GM12878 (cell line): Measurements from ENCODE around the gene TMEM252. TPM values are rescaled to one million over a fixed set of nuclear protein-coding genes. Genes with fewer than 3 reads are reported as not detected.

Experiments used
- ATAC-seq: fragments of 200-7000 bp; cut with Tn5 transposase; 3 replicates; pipeline ENCODE4 v1.9.1; 2020; ENCODE audit warnings: mild to moderate bottlenecking, moderate library complexity
- BruUV-seq: library from RNA; stranded (reverse); fragments of 400-500 nt; replicated peaks from 2 replicates; lab custom pipeline; 2021; lab: Mats Ljungman, UMichigan
- CTCF ChIA-PET: fragments of 300-600 bp; sonication (Branson Sonifier 250); formaldehyde crosslinking; extraction: SDS; loops from one replicate; lab custom pipeline; 2021; ENCODE audit warnings: inconsistent platforms; lab: Yijun Ruan, JAX
- POLR2A ChIA-PET: fragments of 350-600 bp; formaldehyde crosslinking; extraction: SDS; loops from one replicate; lab custom pipeline; 2021; ENCODE audit warnings: inconsistent platforms; lab: Charles Lee
- RAD21 ChIA-PET: fragments of 300-600 bp; sonication (Branson Sonifier 250); formaldehyde crosslinking; loops from one replicate; lab custom pipeline; 2023; ENCODE audit warnings: antibody characterized with exemption; ENCODE audit not compliant: unreplicated experiment; lab: Charles Lee
- SMC1A ChIA-PET: fragments of 300-600 bp; sonication (Branson Sonifier 250); formaldehyde crosslinking; loops from one replicate; lab custom pipeline; 2023; ENCODE audit not compliant: unreplicated experiment, uncharacterized antibody; lab: Charles Lee
- DNase-seq: peaks from one replicate; pipeline ENCODE4 v3.0.0-alpha.2; 2011; ENCODE audit warnings: low read depth, low spot score
- FAIRE-seq: peaks from 3 replicates; lab custom pipeline; 2011; peaks lifted over from hg19 to GRCh38; lab: Jason Lieb, UNC
- H2AFZ ChIP-seq: 2 replicates; pipeline ENCODE4 v1.6.0; 2011; ENCODE audit warnings: low read depth, low read length, control low read depth; ENCODE audit not compliant: control insufficient read depth
- H3K27ac ChIP-seq: 2 replicates; pipeline ENCODE4 v1.5.1; 2011; ENCODE audit warnings: control low read depth; ENCODE audit not compliant: control insufficient read depth, insufficient read depth
- H3K27me3 ChIP-seq, 2 experiments: replicated peaks in 1 of 2; 2 replicates each; pipeline versions ENCODE4 v1.6.0 to v1.6.1; 2011; ENCODE audit warnings: low read length in 1 of 2; ENCODE audit not compliant: control insufficient read depth in 2 of 2, insufficient read depth in 2 of 2
- H3K36me3 ChIP-seq, 2 experiments: 2 replicates each; pipeline ENCODE4 v1.5.1; 2011; ENCODE audit warnings: low read length in 1 of 2; ENCODE audit not compliant: control insufficient read depth in 2 of 2, insufficient read depth in 2 of 2
- H3K4me1 ChIP-seq: 2 replicates; pipeline ENCODE4 v1.6.1; 2011; ENCODE audit warnings: mild to moderate bottlenecking, low read length, moderate library complexity, mixed read lengths; ENCODE audit not compliant: control insufficient read depth, insufficient read depth
- H3K4me2 ChIP-seq: 2 replicates; pipeline ENCODE4 v1.6.0; 2011; ENCODE audit warnings: control low read depth; ENCODE audit not compliant: control insufficient read depth, insufficient read depth
- H3K4me3 ChIP-seq: fragments of 200-600 bp; sonication (generic); 2 replicates; pipeline ENCODE4 v1.5.1; 2016
- H3K79me2 ChIP-seq: 2 replicates; pipeline ENCODE4 v1.6.0; 2011; ENCODE audit warnings: low read length; ENCODE audit not compliant: control insufficient read depth, insufficient read depth
- H3K9ac ChIP-seq: 2 replicates; pipeline ENCODE4 v1.8.0; 2011; ENCODE audit warnings: low read length, control low read depth, mixed read lengths; ENCODE audit not compliant: control insufficient read depth, insufficient read depth
- H3K9me3 ChIP-seq: replicated peaks from 3 replicates; pipeline ENCODE4 v1.5.1; 2011; ENCODE audit warnings: mild to moderate bottlenecking, low read length; ENCODE audit not compliant: control insufficient read depth, insufficient read depth
- H4K20me1 ChIP-seq: 2 replicates; pipeline ENCODE4 v1.6.0; 2011; ENCODE audit not compliant: control insufficient read depth, insufficient read depth
- NFYB ChIP-seq: IDR thresholded peaks from 2 replicates; pipeline ENCODE4 v1.6.1; 2011; ENCODE audit warnings: low read depth, mild to moderate bottlenecking, low read length, improper control_type of control experiment, moderate library complexity; ENCODE audit not compliant: insufficient read depth
- WGBS: methylation state at CpG from one replicate; pipeline ENCODE4 v1.1.6; 2016; ENCODE audit warnings: low lambda C conversion rate; ENCODE audit not compliant: insufficient replicate concordance, insufficient coverage; ENCODE audit errors: missing lambda C conversion rate; 5-methylcytosine and 5-hydroxymethylcytosine counted together
- in situ Hi-C: fragments of 300-500 bp; cut with MboI; formaldehyde crosslinking; loops from 9 replicates; pipeline ENCODE4 v1.14.3; 2018; ENCODE audit warnings: mixed read lengths
- intact Hi-C: fragments of 100-400 bp; cut with micrococcal nuclease; formaldehyde crosslinking; loops from one replicate; pipeline ENCODE4 v1.14.2; 2022; ENCODE audit not compliant: unreplicated experiment
- polyA plus RNA-seq, 11 experiments: library from polyadenylated mRNA; depleted of rRNA in 4 of 11; unstranded in 6 of 11; stranded (reverse) in 5 of 11; fragments of >200 nt; fragmentation: Nextera tagmentation in 4 of 11; fragmentation: Illumina TruSeq in 1 of 11; extraction: Ambion mirVana in 4 of 11; extraction: Trizol in 1 of 11; gene quantifications; 1 replicate in 1 of 11; 2 replicates in 10 of 11; pipeline versions ENCODE4 v1.2.1 to v1.2.3, GENCODE V29; 2011 to 2016; ENCODE audit warnings: inconsistent platforms in 2 of 11, missing spikeins in 2 of 11, low read depth in 1 of 11
- total RNA-seq, 4 experiments: library from RNA; depleted of rRNA in 3 of 4; stranded (reverse); fragments of >200 nt in 3 of 4; fragmentation: Illumina TruSeq in 1 of 4; extraction: Trizol in 1 of 4; gene quantifications; 2 replicates each; pipeline versions ENCODE4 v1.2.1 to v1.2.3, GENCODE V29; 2013 to 2021
- TF ChIP-seq, protein P1 (sequence below): fragments of 450-650 bp; conservative IDR thresholded peaks from 2 replicates; pipeline ENCODE4 v1.6.1; 2017; ENCODE audit warnings: mild to moderate bottlenecking, moderate library complexity
- TF ChIP-seq, protein P2 (sequence below): IDR thresholded peaks from 2 replicates; pipeline ENCODE4 v1.6.1; 2012; ENCODE audit warnings: low read length, inconsistent platforms

The TMEM252 gene
- total and polyA plus RNA-seq, 10 of the 15 experiments (the other 5 are each of a cell fraction or from before 2014, with no cell fraction given) = not detected

DNA sequence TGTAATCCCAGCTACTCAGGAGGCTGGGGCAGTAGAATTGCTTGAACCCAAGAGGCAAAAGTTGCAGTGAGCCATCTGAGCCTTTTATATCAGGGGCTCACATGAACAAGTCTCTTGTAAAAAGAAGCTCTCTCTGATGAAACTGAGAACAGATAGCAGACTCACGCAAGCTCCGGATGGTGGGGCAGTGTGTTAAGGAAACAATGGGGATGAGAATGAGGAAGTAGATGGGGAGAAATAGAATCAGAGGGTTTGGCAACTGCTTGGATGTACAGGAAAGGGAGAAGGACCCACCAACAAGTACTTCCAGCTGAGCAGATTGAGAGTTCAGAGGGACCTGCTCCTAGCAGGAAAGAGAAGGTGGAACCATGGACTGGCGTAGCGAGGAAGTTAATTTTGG lies 18.6 kb downstream of the TMEM252 start:
- ChIA-PET CTCF (no interaction called here), POLR2A (no interaction called here), RAD21 (no interaction called here), SMC1A (no interaction called here)
- no peak overlapping the region for H2AFZ ChIP-seq
- H3K79me2 ChIP-seq = no peaks in the 10 kb centered on the region
- peaks cover 3% of the 10 kb centered on the region; the same call in 2 of the 3 replicates for H3K9me3 ChIP-seq
- TF ChIP-seq, protein P1, sequence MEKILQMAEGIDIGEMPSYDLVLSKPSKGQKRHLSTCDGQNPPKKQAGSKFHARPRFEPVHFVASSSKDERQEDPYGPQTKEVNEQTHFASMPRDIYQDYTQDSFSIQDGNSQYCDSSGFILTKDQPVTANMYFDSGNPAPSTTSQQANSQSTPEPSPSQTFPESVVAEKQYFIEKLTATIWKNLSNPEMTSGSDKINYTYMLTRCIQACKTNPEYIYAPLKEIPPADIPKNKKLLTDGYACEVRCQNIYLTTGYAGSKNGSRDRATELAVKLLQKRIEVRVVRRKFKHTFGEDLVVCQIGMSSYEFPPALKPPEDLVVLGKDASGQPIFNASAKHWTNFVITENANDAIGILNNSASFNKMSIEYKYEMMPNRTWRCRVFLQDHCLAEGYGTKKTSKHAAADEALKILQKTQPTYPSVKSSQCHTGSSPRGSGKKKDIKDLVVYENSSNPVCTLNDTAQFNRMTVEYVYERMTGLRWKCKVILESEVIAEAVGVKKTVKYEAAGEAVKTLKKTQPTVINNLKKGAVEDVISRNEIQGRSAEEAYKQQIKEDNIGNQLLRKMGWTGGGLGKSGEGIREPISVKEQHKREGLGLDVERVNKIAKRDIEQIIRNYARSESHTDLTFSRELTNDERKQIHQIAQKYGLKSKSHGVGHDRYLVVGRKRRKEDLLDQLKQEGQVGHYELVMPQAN = no peak
- TF ChIP-seq, protein P2, sequence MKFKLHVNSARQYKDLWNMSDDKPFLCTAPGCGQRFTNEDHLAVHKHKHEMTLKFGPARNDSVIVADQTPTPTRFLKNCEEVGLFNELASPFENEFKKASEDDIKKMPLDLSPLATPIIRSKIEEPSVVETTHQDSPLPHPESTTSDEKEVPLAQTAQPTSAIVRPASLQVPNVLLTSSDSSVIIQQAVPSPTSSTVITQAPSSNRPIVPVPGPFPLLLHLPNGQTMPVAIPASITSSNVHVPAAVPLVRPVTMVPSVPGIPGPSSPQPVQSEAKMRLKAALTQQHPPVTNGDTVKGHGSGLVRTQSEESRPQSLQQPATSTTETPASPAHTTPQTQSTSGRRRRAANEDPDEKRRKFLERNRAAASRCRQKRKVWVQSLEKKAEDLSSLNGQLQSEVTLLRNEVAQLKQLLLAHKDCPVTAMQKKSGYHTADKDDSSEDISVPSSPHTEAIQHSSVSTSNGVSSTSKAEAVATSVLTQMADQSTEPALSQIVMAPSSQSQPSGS = no peak
- TF ChIP-seq NFYB = no peak
- no peak overlapping the region for H3K9ac ChIP-seq
- no peak overlapping the region for H3K4me2 ChIP-seq
- WGBS = 32% methylated on average over 4 of the region's 4 CpGs
- DNase-seq (no peak), ATAC-seq (no peak), FAIRE-seq (no peak)
- intact Hi-C loops (no loop called here), in situ Hi-C loops (no loop called here)
- H3K27ac ChIP-seq = no peak overlapping the region
- no peaks in the 10 kb centered on the region for H4K20me1 ChIP-seq
- no peaks in the 10 kb centered on the region; a peak in 1 of 4 replicates for H3K27me3 ChIP-seq
- no peaks in the 10 kb centered on the region for H3K36me3 ChIP-seq
- no peaks in the 10 kb centered on the region for H3K4me1 ChIP-seq
- H3K4me3 ChIP-seq = no peak overlapping the region
- BruUV-seq = no TSS peak
